Lung microvascular endothelial cell (primary cell): Measurements from ENCODE around the gene WFDC8. TPM values are rescaled to one million over a fixed set of nuclear protein-coding genes. Genes with fewer than 3 reads are reported as not detected.

ENCODE experiments used
- total RNA-seq: library from RNA; depleted of rRNA; stranded (reverse); fragments of >200 nt; gene quantifications from 2 replicates; pipeline ENCODE4 v1.2.1, GENCODE V29; 2014

The WFDC8 gene
- total RNA-seq, 1 donor from 2014 or later = not detected

Other genes starting within 250 kb of the WFDC8 start
- 31.8 and 65.1 TPM in 2 replicates for gene SDC4, start 230.9 kb downstream of the WFDC8 start, total RNA-seq
- 15.9 and 28.4 TPM in 2 replicates for gene SYS1, start 216.1 kb downstream of the WFDC8 start, total RNA-seq
- gene TP53TG5, start 201.0 kb downstream of the WFDC8 start, total RNA-seq = not detected in 2 replicates
- gene DBNDD2, start 171.0 kb downstream of the WFDC8 start, total RNA-seq = 5.0 and 5.2 TPM in 2 replicates
- 17.4 and 22.2 TPM in 2 replicates for gene PIGT, start 163.1 kb downstream of the WFDC8 start, total RNA-seq
- not detected in 2 replicates for gene WFDC2, start 109.5 kb downstream of the WFDC8 start, total RNA-seq
- not detected in 2 replicates for gene SPINT3, start 63.7 kb downstream of the WFDC8 start, total RNA-seq
- not detected in 2 replicates for gene WFDC6, start 39.8 kb downstream of the WFDC8 start, total RNA-seq
- gene EPPIN, start 31.9 kb downstream of the WFDC8 start, total RNA-seq = not detected in 2 replicates
- not detected in 2 replicates for gene WFDC10A, start 50.5 kb upstream of the WFDC8 start, total RNA-seq
- gene WFDC9, start 52.0 kb upstream of the WFDC8 start, total RNA-seq = not detected in 2 replicates
- not detected in 2 replicates for gene WFDC11, start 91.0 kb upstream of the WFDC8 start, total RNA-seq
- gene WFDC13, start 122.8 kb upstream of the WFDC8 start, total RNA-seq = not detected in 2 replicates
- gene WFDC10B, start 125.7 kb upstream of the WFDC8 start, total RNA-seq = not detected in 2 replicates
- not detected in 2 replicates for gene SPINT4, start 143.1 kb upstream of the WFDC8 start, total RNA-seq
- not detected in 2 replicates for gene WFDC3, start 212.6 kb upstream of the WFDC8 start, total RNA-seq
- 14.4 and 15.1 TPM in 2 replicates for gene DNTTIP1, start 212.7 kb upstream of the WFDC8 start, total RNA-seq
- gene UBE2C, start 233.4 kb upstream of the WFDC8 start, total RNA-seq = 4.2 and 10.7 TPM in 2 replicates
- not detected in 2 replicates for gene TNNC2, start 248.0 kb upstream of the WFDC8 start, total RNA-seq